VCaP (cell line): Measurements from ENCODE around the gene BUB3.

ENCODE experiments used
- H3K27ac ChIP-seq: fragments of 450-650 bp; 2 replicates; pipeline ENCODE4 v1.5.1; 2017
- CTCF ChIP-seq: fragments of 450-650 bp; conservative IDR thresholded peaks from 2 replicates; pipeline ENCODE4 v1.5.1; 2017; ENCODE audit warnings: mild to moderate bottlenecking, moderate library complexity

Gene BUB3

GRCh38 chr10:123154092-123154710, at the start of gene BUB3:
Gene BUB3, plus strand, starts transcription at chr10:123154402. Its CDS starts 516 bp downstream, at chr10:123154918.
- H3K27ac ChIP-seq = peak within 1 kb of the TSS; percentile 78
- no peak for TF ChIP-seq CTCF

GRCh38 chr10:123109466-123109865, 44.7 kb upstream of the BUB3 start:
- no peak overlapping the region for H3K27ac ChIP-seq
- TF ChIP-seq CTCF = no peak

- H3K27ac ChIP-seq = no peak overlapping the region
- no peak for TF ChIP-seq CTCF
These were observed 36.4 kb upstream of the BUB3 start for GRCh38 chr10:123117644-123118417.

GRCh38 chr10:123119081-123119480, 35.1 kb upstream of the BUB3 start:
- H3K27ac ChIP-seq = no peak overlapping the region
- no peak for TF ChIP-seq CTCF

- no peak overlapping the region for H3K27ac ChIP-seq
- no peak for TF ChIP-seq CTCF
These were observed 28.0 kb upstream of the BUB3 start for GRCh38 chr10:123126246-123126645.

- no peak overlapping the region for H3K27ac ChIP-seq
- no peak for TF ChIP-seq CTCF
These were observed 24.5 kb upstream of the BUB3 start for GRCh38 chr10:123129618-123130271.
